GM18867 (cell line): ENCODE measurements around the gene C12orf75.
"Not testable (repeated sequence)": the region's sequence is repeated elsewhere in the genome, so short reads cannot be mapped to it uniquely, and the experiment has no call there.

Experiments
- ATAC-seq: cut with Tn5 transposase; IDR thresholded peaks from one replicate; pipeline ENCODE4 v1.9.1; 2021; ENCODE audit warnings: mild to moderate bottlenecking, moderate library complexity; ENCODE audit not compliant: unreplicated experiment

The C12orf75 gene

DNA sequence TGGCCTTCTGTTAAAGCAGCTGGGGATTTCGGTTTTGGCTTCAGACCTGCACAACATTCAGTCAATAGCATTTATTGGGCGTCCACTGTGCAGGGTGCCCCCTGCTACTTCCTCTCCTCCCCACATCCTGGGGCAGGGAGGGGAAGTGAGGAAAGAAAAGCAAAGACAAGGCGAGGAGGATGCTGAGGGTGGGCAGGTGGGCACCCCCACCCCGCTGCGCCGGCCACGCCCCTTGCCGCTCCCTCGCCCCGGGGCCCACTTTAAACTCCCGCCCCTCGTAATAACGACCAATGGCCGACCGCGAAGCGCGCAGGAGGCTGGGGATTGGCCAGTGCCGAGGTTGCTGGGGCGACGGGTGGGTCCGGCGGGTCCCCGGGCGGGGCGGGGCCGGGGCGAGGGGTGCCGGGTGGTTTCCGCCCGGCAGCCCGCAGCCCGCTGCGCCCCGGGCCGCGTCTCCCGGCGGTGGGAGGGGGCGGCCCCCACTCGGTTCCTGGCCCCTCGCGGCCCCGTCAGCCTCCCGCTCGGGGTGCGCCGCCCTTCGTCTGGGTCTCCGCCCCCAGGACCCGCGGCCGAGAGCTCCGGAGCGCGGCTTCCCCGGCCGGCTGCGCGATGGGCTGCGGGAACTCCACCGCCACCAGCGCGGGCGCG is at the start of gene C12orf75:
C12orf75 (plus strand) TSS at position 409 of the 648 bp plus-strand sequence; CDS start at position 610, 201 bp downstream.
- peak; percentile 90 for ATAC-seq

DNA sequence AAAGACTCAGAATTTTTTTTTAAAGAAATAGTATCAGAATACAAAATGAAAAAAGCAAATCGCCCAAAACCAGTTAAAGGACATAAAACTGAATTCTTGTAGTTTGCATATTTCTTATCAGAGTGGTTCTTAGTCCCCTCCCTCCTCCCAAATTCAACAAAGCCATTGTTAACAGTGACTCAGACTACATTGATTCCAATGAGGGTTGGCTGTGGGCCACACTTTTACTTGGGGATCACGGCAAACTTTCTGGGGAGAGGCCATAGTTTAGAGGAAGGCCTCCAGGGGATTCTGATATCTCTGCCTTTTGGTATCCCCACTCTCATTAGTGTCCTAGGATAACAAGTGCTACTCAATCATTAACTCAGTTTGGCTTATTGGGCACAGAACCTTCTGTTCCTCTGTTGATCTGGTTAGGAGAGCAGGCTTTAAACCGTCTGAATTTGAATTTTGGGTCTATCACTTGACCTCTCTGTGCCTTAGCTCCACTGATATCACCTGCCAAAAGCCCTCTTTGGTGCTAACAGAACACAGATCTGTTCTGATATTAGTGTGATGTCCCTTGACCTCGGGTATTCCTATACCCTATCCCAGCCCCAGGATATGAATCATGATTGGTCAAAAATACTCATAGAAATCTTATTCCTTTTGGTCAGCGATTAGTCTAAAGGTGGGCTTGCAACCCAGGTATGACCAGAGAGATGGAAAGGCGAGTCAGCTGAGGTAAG is 49.4 kb upstream of the C12orf75 start:
- ATAC-seq, result no peak

DNA sequence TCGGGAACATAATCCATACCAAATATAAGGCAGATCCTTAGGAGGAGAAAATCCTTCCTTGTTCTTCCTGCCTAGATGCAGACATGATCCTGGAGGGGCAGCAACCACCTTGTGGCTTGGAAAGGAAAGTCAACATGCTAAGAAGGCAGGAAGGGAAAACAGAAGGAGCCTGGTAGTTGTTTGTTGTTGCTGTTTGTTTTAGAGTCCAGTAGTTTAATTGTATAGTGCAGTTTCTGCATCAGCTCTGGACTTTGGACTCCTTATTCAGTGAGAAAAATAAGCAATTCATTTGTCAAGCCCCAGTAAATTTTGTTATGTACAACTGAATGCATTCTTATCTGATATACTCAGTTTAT is 48.8 kb upstream of the C12orf75 start:
- no peak for ATAC-seq

DNA sequence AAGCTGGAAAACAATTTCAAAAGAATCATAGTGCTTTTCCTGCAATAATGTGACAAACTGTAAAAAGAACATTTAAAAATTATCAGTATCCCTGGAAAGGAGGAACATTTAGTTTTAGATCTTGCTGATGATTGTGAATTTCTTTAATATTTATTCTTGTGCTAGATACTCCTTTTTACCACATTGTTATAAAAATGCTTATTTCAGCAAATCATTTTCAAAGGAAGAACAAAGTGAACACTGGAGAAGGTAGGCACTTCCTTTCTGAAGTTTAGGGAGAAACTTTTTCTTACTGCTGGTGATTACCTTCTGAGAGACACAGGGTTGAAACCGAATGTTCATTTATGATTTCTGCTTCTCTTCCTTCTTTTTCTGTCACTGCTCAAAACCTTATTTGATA is 45.1 kb upstream of the C12orf75 start:
- no peak for ATAC-seq

DNA sequence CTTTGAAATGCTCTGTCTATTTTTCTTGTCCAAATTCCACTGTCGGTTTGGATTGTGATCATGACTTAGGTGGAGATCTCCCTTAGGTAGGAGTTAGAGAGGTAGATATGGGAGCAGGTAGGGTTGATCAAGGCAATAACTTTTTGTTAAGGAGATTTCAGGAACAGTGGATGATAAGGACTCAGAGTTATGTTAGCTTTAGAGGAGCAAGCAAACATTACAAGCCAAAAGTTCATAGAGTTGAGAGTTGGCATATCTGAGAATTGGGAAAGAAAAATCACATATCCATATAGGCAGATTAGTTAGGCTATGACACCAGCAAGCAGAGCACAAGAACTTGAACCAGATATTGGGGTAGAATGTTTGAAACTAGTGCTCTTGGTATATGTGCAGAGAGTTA is 43.1 kb upstream of the C12orf75 start:
- ATAC-seq, result no peak

DNA sequence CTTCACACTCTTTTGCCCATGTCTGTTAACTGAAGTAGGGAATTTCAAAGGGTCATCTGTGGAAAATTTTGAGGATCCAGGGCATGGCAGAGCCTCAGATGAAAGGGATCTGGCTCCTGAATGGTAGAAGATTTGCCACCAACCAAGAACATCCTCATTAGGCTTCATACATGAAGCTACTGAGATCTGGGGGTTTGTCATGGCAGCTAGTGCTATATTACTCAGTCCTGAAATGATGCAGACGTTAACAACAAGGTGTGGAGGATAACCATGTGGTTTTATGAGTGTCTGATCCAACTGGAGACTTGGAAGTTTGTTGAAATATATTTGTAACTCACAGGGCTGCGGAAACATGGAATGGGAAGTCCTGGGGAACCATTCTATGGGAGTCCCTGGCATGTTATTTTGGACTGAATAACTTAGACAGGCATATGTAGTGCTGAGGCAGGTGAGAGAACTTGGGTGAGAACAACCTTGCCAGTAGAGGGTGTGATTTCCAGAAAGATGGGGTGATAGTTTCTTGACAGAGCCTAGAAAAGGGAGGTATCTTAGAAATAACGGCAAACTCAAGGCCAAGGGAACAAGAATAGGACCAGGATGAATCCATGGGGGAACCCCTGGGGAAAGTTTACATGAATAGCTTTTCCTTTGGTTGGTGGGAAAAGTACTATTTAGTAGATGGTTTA is 42.0 kb upstream of the C12orf75 start:
- ATAC-seq, result no peak

DNA sequence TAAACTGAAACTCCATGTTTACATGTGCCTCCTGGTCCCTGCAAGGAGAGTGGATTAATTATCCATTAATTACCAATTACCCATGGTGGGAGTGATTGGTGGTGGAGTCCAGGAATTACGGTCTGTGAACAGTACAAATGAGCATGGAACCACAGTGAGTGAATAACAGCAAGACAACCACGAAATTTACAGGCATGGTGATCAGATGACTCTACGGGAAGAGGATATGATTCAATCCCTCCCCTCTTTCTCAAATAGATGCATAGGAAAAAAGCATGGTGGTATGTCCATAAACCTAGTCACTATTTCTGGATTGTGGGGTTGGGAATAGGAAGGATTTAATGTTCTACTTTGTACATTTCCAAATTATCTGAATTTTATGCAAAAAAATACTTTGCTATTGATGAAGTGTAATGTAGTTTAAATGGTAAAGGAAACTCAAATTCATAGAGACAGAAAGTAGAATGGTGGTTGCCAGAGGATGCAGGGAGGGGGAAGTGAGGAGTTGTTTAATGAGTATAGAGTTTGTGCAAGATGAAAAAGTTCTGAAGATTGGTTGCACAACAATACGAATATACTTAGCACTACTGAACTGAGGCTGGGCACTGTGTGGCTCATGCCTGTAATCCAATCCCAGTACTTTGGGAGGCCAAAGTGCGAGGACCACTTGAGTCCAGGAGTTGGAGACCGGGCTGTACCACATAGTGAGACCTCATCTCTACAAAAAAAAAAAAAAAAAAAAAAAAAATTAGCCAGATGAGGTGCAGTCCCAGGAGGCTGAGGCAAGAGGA is 41.2 kb upstream of the C12orf75 start:
- ATAC-seq, result no peak

DNA sequence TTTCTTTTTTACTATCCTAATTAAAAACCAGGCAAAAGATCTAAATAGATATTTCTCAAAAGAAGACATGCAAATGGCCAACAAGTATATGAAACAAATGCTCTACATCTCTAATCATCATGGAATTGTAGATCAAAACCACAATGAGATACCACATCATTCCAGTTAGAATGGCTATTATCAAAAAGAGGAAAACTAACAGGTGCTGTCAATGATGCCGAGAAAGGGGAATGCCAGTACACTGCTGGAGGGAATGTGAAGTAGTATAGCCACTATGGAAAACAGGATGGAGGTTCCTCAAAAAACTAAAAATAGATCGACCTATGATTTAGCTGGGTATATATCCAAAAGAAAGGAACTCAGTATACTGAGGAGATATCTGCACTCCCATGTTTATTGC is 39.0 kb upstream of the C12orf75 start:
- no peak for ATAC-seq

DNA sequence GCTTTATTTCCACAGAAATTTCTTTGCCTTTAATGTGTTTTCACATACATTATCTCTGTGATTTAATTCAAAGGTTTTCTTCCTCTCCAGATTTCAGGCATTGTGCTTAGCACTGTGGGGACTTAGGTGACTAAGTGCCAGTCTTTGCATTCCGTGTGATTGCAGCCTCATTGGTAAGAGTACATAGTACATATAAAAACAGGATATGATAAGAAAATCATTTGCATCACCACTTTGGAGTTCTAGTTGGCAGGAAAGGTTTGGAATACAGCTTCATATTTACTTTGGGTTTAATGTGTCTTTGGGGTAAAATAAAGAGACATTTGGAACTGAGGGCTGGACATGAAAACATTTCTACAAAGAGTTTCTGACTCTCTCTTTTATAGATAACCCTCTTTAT is 37.8 kb upstream of the C12orf75 start:
- ATAC-seq, result no peak

DNA sequence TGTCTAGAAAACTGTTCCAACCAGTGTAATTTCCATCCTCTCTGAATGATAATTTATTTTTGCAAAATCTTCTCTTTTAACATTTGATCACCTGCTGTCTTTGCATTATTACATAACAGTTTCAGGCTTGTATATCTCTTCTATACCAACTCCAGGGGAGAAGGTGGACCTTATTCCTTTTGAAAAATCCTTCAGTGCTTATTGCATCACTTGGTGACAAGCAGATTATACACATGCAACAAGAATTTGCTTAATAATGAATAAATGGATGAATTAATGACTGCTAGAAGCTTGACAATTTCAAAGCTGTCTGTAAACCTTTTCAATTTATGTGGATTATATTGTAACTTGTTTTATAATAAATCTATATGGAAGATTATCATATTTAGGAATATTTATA is 37.3 kb upstream of the C12orf75 start:
- ATAC-seq, result no peak

DNA sequence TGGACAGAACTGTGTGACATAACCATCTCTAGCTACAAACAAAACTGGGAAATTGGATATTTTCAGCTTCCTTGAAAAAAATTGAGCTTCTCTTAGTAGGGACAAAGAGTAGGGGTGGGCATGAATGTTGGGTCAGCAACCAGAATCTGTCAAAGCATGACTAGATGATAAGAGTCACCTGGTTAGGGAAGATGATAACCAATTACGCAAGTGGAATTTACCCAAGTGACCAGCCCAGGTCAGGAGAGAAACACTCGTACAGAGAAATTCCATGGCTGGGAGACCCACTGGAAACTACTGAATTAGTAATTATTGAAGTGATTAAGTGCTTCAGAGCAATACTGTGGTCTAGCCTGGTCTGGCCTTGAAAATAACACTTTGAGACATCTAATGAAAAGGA is 36.3 kb upstream of the C12orf75 start:
- no peak for ATAC-seq

DNA sequence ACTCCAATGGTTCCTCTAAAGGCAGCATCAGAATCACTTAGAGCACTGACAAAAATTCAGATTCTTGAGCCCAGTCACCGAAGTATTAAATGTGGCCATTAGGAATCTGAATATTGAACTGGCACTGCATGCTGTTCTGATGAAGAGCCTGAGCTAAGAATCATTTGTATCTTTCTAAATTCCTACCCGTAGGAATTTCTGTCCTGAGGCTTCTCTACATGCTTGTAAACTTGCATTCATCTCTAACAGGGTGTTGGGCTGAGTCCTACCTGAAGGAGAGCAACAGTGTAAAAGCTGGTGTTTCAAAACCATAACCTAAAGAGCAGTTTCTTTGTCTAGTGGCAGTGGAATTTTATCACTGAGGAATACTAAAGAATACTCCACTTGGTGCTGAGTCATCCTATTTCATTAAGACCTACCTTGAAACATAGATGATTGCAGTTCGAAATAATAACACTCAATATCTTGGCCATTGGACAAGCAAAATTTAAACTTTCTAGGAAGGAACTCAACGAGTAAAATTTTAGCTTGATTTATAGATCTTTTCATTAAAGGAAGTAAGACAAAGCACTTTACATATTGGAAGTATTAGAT is 35.5 kb upstream of the C12orf75 start:
- ATAC-seq, result no peak

DNA sequence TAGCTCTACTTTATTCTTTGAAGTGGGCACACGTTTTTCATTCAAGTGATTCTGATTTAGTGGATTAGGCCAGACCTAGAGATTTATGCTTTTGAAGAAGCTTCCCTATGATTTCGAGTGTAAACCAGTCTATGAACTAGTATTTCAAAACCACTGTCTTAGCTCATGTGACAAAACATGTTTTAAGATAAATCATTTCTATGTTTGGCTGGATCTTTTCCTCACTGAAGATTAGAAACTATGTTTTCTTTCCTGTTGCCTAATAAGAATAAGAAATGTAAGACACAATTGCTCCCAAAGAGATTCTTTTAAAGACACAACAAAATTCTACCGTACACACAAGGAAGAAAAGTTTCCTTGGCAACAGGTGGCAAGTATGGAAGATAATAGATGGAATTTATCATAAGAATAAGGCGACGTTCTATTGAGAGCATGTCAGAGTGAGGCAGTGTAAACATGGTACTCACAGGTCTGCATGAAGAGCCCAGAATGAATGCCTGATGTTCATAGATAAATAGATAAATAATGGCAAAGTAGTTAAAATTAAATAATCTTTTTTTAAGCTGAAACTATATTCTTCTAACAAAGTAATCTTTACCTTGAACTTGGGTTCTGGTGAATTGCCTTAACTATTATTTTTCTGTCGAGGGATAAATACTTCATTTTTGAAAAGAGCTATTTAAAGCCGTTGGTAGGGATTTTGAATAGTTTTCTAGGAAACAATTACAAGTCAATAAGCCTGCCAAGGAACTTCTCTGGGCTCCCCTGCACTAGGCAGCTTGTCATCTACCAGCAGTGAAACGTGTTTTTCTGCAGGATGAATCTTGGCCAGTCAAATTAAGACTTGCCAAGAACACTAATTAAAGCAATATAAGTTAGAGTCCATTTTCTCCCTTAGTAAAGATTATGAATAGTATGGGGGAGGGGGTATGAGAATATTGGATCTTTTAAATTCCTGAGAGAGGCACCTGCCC is 34.1 kb upstream of the C12orf75 start:
- no peak for ATAC-seq

DNA sequence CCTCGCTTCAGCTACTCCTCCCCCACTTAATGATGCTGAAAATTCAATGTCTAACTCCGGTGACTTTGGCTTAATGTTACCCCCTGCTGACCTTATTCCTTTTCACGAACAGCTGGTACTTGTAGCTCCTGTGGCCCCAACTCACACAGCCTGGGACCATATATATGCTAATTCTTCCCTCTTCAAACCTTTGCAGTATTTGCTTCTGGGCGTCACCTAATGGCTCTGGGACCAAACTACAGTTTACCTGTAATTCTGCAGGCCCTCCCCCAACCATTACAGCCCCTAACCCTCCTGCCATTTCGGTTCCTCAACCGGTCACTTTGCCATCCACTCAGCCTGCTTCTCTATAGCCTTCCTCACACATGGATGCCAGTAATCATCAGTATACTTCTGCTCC is 29.6 kb upstream of the C12orf75 start:
- ATAC-seq, result no peak

DNA sequence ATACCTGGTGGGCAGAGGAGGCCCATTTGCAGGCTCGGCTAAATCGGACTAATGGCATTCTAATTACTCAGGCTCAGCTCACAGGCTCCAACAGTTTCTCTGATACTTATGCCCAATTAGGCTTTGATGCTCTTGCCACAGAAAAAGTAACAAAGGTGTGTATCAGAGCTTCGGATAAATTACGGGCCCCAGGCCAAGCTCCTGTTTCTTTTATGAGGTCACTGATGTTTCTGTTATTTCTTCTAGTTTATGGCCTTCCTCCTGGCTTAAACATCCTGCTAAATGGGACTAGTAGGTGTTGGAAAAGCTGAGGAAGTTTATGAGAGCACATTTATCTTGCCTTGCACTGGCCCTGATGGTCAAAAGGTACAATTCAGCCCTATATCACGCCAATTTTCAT is 28.8 kb upstream of the C12orf75 start:
- ATAC-seq, result no peak

DNA sequence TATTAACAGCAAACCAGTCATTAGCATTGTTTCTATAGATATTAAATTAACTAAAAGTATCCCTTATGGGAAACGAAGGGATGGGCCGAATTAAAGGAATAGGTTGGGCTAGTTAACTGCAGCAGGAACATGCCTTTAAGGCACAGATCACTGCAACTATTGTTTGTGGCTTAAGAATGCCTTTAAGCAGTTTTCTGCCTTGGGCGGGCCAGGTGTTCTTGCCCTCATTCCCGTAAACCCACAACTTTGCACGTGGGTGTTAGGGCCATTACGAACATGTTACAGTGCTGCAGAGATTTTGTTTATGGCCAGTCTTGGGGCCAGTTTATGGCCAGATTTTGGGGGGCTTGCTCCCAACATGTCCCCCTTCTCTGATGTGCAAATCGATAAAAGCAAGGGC is 27.5 kb upstream of the C12orf75 start:
- ATAC-seq, result not testable (repeated sequence)

DNA sequence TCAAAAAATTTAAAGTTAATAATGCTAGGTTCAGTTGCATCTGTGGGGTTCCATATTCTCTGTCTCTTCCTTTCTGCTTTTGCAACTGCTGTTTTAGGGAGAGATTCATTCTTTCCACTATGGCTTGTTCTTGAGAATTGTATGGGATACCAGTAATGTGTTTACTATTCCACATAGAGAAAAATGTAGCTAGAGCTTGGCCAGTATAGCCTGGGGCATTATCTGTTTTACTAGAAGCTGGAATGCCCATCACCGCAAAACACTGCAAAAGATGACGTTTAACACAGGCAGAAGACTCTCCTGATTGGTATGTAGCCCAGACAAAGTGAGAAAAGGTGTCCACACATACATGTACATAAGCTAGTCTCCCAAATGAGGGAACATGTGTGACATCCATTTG is 25.9 kb upstream of the C12orf75 start:
- ATAC-seq, result not testable (repeated sequence)

DNA sequence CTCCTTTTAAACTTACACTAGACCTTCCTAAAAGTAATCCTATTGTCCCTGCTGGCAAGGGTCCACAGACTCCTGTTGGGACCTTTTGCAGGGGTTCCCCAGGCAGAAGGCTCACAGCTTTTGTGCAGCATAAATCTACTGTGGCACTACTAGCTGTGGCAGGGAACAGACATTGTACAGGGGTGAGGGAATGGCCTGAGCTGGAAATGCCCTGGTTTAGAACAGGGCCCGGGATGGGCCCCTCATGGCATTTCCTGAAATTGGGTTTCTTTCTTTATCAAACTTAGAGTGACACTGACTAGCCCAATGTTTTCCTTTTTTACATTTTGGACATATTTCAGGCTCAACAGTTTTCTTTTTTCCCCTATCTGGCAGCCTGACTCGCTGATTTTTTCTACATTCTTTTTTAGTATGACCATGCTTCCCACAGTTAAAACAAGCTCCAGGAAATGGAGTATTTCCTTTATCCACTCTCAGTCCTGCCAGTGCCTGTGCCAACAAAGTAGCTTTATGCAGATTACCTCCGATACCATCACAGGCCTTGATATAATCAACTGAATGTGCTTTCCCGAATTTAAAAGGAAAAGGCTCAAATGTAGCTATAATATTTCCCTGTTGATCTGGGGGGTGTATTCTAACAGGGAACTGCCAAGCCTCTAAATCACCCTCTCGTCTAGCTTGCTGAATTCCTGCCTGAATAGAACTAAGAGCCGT is 22.7 kb upstream of the C12orf75 start:
- not testable (repeated sequence) for ATAC-seq

DNA sequence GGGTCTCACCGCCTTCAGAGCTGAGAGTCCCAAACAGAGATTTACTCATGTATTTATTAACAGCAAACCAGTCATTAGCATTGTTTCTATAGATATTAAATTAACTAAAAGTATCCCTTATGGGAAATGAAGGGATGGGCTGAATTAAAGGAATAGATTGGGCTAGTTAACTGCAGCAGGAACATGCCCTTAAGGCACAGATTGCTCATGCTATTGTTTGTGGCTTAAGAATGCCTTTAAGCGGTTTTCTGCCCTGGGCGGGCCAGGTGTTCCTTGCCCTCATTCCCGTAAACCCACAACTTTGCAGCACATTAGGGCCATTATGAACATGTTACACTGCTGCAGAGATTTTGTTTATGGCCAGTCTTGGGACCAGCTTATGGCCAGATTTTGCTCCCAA is 21.7 kb upstream of the C12orf75 start:
- not testable (repeated sequence) for ATAC-seq
